Measurements from ENCODE around the gene NMRK1.

- TF ChIP-seq CTCF (tag by site-specific recombination; IDR thresholded peaks at IDR 0.05) (no peak), YY1 (tag by site-specific recombination; IDR thresholded peaks at IDR 0.05) (no peak), ZNF670 (tag by site-specific recombination; IDR thresholded peaks at IDR 0.05; ENCODE audit: low read depth) (no peak), ZNF707 (tag by site-specific recombination; IDR thresholded peaks at IDR 0.05) (no peak), ZBTB49 (tag by site-specific recombination; IDR thresholded peaks at IDR 0.05; ENCODE audit: low read depth) (no peak)
Observed at GRCh38 chr9:75051285-75051684, 36.7 kb downstream of the NMRK1 start.

Data from HEK293 (cell line).